Smooth muscle cell of trachea (primary cell): ENCODE measurements around the gene SLC22A7. TPM values are rescaled to one million over a fixed set of nuclear protein-coding genes. Genes with fewer than 3 reads are reported as not detected.

Experiments
- total RNA-seq: library from RNA; depleted of rRNA; stranded (reverse); fragments of >200 nt; gene quantifications from 2 replicates; pipeline ENCODE4 v1.2.1, GENCODE V29; 2014

The SLC22A7 gene
- not detected in 2 replicates for total RNA-seq

DNA sequence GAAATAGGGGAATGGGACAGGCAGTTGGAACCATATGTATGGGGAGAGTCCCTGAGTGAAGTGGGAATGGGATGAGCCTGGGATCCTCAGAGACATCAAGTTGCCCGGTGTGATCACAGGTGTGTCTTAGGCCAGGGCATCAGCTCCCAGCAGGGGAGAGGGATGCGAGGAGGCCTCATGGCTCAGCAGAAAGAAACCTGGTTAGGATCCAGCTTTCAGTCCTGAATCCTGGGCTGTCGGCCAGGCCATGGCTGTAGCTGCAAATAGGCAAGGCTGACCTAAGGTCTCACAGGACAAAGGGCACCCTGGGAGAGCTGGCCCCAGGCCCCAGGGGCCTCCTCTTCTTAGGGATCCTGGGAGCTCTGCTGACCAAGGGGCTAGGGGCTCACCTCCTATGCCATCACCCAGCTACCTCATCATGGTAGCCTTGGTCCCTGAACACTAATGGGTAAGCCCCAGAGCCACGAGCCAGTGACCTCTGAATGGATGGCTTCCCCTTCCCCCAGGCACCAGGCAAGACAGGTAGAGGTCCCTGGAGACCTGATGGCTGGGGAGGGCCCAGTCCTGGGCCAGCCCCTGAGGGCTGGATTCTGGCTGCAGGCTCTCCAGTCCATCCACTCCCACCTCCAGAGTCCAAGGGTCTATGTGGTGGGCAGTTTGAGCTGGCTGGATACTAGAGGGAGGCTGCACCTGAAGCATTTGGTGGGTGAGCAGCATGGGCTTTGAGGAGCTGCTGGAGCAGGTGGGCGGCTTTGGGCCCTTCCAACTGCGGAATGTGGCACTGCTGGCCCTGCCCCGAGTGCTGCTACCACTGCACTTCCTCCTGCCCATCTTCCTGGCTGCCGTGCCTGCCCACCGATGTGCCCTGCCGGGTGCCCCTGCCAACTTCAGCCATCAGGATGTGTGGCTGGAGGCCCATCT lies at the start of gene SLC22A7:
TSS of gene SLC22A7 (plus strand) at position 617 of the 921 bp plus-strand sequence. CDS start at position 716, 99 bp downstream.

DNA sequence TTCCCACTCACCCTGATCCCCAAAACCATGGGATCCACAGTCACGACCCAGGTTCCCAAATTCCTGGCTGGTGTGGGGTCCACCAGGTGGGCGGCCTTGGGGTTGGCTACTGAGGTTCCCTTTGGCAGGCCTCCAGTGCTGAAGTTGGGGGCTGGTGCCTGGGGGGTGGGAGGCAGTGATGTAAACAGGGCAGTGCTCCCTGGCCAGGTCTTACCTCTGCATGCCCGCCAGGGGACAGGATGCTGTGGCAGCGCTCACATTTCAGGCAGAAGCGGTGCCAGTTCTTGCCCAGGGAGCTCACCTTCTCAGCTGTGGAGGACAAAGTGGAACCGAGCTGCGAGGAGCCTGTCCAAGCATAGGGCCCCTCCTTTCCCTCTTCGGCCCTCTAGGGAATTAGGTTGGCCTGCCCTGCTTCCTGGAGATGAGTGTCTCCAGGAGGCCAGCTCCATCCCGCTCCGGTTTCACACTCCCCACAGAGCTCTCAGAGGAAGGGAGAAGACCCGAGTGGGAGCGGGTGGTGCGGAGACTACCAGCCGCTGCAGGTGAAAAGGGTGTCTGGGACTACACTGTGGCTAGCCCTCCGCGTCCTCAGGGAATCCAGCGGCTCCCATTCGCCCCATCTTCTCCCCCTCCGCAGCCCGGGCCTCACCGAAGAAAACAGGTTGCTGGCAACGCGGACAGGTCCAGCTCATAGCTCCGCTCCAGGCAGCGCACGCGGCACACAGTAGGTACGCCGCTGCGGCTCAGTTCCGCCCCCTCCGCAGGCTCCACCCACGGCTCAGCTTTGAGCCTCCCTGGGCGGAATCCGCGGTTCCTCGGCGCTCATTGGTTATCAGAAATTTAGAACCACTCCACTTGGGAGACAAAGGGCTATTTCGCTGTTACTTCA lies 10.3 kb downstream of the SLC22A7 start, which contains the start of gene CRIP3:
TSS of gene CRIP3 (minus strand) at position 726 of the 889 bp plus-strand sequence. CDS start at position 692, 34 bp downstream.

Other genes with a start within 250 kb of the SLC22A7 start
- gene CUL7, start 244.4 kb upstream of the SLC22A7 start, total RNA-seq = 56.6 and 77.9 TPM in 2 replicates
- 11.6 and 12.2 TPM in 2 replicates for gene MRPL2, start 238.8 kb upstream of the SLC22A7 start, total RNA-seq
- 12.7 and 21.8 TPM in 2 replicates for gene KLC4, start 238.6 kb upstream of the SLC22A7 start, total RNA-seq
- 71.3 and 213 TPM in 2 replicates for gene PTK7, start 221.9 kb upstream of the SLC22A7 start, total RNA-seq
- 12.8 and 19.8 TPM in 2 replicates for gene SRF, start 127.0 kb upstream of the SLC22A7 start, total RNA-seq
- 34.5 and 44.2 TPM in 2 replicates for gene CUL9, start 116.1 kb upstream of the SLC22A7 start, total RNA-seq
- 50.0 and 78.0 TPM in 2 replicates for gene DNPH1, start 68.8 kb upstream of the SLC22A7 start, total RNA-seq
- under 0.01 TPM in 1 of 2 replicates, not detected in the other for gene TTBK1, start 54.8 kb upstream of the SLC22A7 start, total RNA-seq
- 0.44 TPM in 1 of 2 replicates, not detected in the other for gene CRIP3, start 10.6 kb downstream of the SLC22A7 start, total RNA-seq
- gene ZNF318, start 71.4 kb downstream of the SLC22A7 start, total RNA-seq = 9.1 and 9.3 TPM in 2 replicates
- gene ABCC10, start 129.3 kb downstream of the SLC22A7 start, total RNA-seq = 20.1 and 23.7 TPM in 2 replicates
- 0.66 TPM in 1 of 2 replicates, not detected in the other for gene DLK2, start 157.3 kb downstream of the SLC22A7 start, total RNA-seq
- gene TJAP1, start 179.3 kb downstream of the SLC22A7 start, total RNA-seq = 11.2 and 12.4 TPM in 2 replicates
- gene LRRC73, start 212.1 kb downstream of the SLC22A7 start, total RNA-seq = 0.15 and 0.50 TPM in 2 replicates
- gene YIPF3, start 218.7 kb downstream of the SLC22A7 start, total RNA-seq = 92.6 and 152 TPM in 2 replicates
- gene POLR1C, start 218.8 kb downstream of the SLC22A7 start, total RNA-seq = 26.6 and 27.2 TPM in 2 replicates